ENCODE measurements around the gene KRTAP5-9.

GRCh38 chr11:71566081-71566620 is 17.9 kb downstream of the KRTAP5-9 start:
- TF ChIP-seq, protein P1, sequence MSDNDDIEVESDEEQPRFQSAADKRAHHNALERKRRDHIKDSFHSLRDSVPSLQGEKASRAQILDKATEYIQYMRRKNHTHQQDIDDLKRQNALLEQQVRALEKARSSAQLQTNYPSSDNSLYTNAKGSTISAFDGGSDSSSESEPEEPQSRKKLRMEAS (IDR thresholded peaks at IDR 0.05), result no peak
- TF ChIP-seq CREB1 (IDR thresholded peaks at IDR 0.05; ENCODE audit: low read depth) (no peak), FOXM1 (IDR thresholded peaks at IDR 0.05; ENCODE audit: borderline replicate concordance, low read depth) (no peak), EGR1 (IDR thresholded peaks at IDR 0.05) (no peak), EP300 (IDR thresholded peaks at IDR 0.05; ENCODE audit: borderline replicate concordance) (no peak), CEBPB (IDR thresholded peaks at IDR 0.05) (no peak), TEAD4 (IDR thresholded peaks at IDR 0.05) (no peak), USF1 (IDR thresholded peaks at IDR 0.05) (no peak), RAD21 (IDR thresholded peaks at IDR 0.05; ENCODE audit: low read depth) (no peak)
- TF ChIP-seq, protein P2, sequence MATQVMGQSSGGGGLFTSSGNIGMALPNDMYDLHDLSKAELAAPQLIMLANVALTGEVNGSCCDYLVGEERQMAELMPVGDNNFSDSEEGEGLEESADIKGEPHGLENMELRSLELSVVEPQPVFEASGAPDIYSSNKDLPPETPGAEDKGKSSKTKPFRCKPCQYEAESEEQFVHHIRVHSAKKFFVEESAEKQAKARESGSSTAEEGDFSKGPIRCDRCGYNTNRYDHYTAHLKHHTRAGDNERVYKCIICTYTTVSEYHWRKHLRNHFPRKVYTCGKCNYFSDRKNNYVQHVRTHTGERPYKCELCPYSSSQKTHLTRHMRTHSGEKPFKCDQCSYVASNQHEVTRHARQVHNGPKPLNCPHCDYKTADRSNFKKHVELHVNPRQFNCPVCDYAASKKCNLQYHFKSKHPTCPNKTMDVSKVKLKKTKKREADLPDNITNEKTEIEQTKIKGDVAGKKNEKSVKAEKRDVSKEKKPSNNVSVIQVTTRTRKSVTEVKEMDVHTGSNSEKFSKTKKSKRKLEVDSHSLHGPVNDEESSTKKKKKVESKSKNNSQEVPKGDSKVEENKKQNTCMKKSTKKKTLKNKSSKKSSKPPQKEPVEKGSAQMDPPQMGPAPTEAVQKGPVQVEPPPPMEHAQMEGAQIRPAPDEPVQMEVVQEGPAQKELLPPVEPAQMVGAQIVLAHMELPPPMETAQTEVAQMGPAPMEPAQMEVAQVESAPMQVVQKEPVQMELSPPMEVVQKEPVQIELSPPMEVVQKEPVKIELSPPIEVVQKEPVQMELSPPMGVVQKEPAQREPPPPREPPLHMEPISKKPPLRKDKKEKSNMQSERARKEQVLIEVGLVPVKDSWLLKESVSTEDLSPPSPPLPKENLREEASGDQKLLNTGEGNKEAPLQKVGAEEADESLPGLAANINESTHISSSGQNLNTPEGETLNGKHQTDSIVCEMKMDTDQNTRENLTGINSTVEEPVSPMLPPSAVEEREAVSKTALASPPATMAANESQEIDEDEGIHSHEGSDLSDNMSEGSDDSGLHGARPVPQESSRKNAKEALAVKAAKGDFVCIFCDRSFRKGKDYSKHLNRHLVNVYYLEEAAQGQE (IDR thresholded peaks at IDR 0.05; ENCODE audit: low read depth), result no peak
